Neural progenitor cell (in vitro differentiated cells): ENCODE data around the gene RAVER2. TPM values are rescaled to one million over a fixed set of nuclear protein-coding genes. Genes with fewer than 3 reads are reported as not detected.

Experiments
- DNase-seq: peaks from one replicate; pipeline ENCODE4 v3.0.0-alpha.2; 2016; ENCODE audit warnings: low spot score
- H2AFZ ChIP-seq: fragments of 200-600 bp; sonication (generic); replicated peaks from 2 replicates; pipeline ENCODE4 v1.6.1; 2016; ENCODE audit warnings: antibody characterized with exemption
- H3F3A ChIP-seq: fragments of 200-600 bp; sonication (generic); 2 replicates; pipeline ENCODE4 v1.6.1; 2016; ENCODE audit warnings: antibody characterized with exemption, low read depth
- H3K27ac ChIP-seq: fragments of 200-600 bp; sonication (generic); 2 replicates; pipeline ENCODE4 v1.5.1; 2016; ENCODE audit warnings: mild to moderate bottlenecking
- H3K27me3 ChIP-seq: fragments of 200-600 bp; sonication (generic); 2 replicates; pipeline ENCODE4 v1.6.1; 2016; ENCODE audit warnings: mild to moderate bottlenecking, moderate library complexity
- H3K36me3 ChIP-seq: fragments of 200-600 bp; sonication (generic); 2 replicates; pipeline ENCODE4 v1.5.1; 2016
- H3K4me1 ChIP-seq: fragments of 200-600 bp; sonication (generic); 2 replicates; pipeline ENCODE4 v1.6.1; 2016; ENCODE audit warnings: mixed run types
- H3K4me2 ChIP-seq: fragments of 200-600 bp; sonication (generic); 2 replicates; pipeline ENCODE4 v1.6.1; 2016
- H3K4me3 ChIP-seq: fragments of 200-600 bp; sonication (generic); 2 replicates; pipeline ENCODE4 v1.5.1; 2016
- H3K79me2 ChIP-seq: fragments of 200-600 bp; sonication (generic); 2 replicates; pipeline ENCODE4 v1.6.1; 2016; ENCODE audit warnings: low read depth
- H3K9ac ChIP-seq: fragments of 200-600 bp; sonication (generic); 2 replicates; pipeline ENCODE4 v1.6.1; 2016
- H3K9me3 ChIP-seq: fragments of 200-600 bp; sonication (generic); 2 replicates; pipeline ENCODE4 v1.5.1; 2016; ENCODE audit warnings: low read depth
- H4K20me1 ChIP-seq: fragments of 200-600 bp; sonication (generic); 2 replicates; pipeline ENCODE4 v1.6.1; 2016; ENCODE audit warnings: low read depth
- H3K27ac Mint-ChIP-seq: 3 replicates; pipeline ENCODE4 v1.8.0; 2021; ENCODE audit warnings: mixed read lengths
- H3K27me3 Mint-ChIP-seq: 2 replicates; pipeline ENCODE4 v1.8.0; 2022; ENCODE audit warnings: low read depth, mild to moderate bottlenecking, inconsistent platforms, moderate library complexity, mixed read lengths; ENCODE audit not compliant: insufficient read depth
- H3K36me3 Mint-ChIP-seq: 3 replicates; pipeline ENCODE4 v1.8.0; 2021; ENCODE audit warnings: mixed read lengths
- H3K4me1 Mint-ChIP-seq: 3 replicates; pipeline ENCODE4 v1.8.0; 2021; ENCODE audit warnings: mixed read lengths
- H3K4me3 Mint-ChIP-seq: 3 replicates; pipeline ENCODE4 v1.8.0; 2021; ENCODE audit warnings: mild to moderate bottlenecking, moderate library complexity, mixed read lengths
- H3K9me3 Mint-ChIP-seq: 3 replicates; pipeline ENCODE4 v1.8.0; 2020; ENCODE audit warnings: mixed read lengths
- CTCF ChIP-seq: fragments of 200-600 bp; sonication (generic); IDR thresholded peaks from 2 replicates; pipeline ENCODE4 v1.5.1; 2017; ENCODE audit warnings: antibody characterized with exemption, mild to moderate bottlenecking
- EZH2 ChIP-seq: fragments of 200-600 bp; sonication (generic); IDR thresholded peaks from 2 replicates; pipeline ENCODE4 v1.6.1; 2017; ENCODE audit warnings: antibody characterized with exemption, mild to moderate bottlenecking, moderate library complexity
- EZH2phosphoT487 ChIP-seq: fragments of 200-600 bp; sonication (generic); IDR thresholded peaks from 2 replicates; pipeline ENCODE4 v1.6.1; 2017; ENCODE audit warnings: antibody characterized with exemption
- total RNA-seq: library from RNA; depleted of rRNA; stranded (reverse); fragments of >200 nt; gene quantifications from 2 replicates; pipeline ENCODE4 v1.2.3, GENCODE V29; 2015; ENCODE audit warnings: low replicate concordance

Gene RAVER2
- total RNA-seq, 1 donor from 2014 or later, result 37.2 TPM

- Histone ChIP-seq H3K9ac (no peak overlapping the region), H2AFZ (no peak overlapping the region), H3K27me3 (no peaks in the 10 kb centered on the region), H4K20me1 (no peaks in the 10 kb centered on the region), H3K4me2 (no peak overlapping the region), H3K9me3 (no peaks in the 10 kb centered on the region), H3K36me3 (no peaks in the 10 kb centered on the region), H3F3A (no peaks in the 10 kb centered on the region), H3K4me1 (peaks cover 7% of the 10 kb centered on the region), H3K79me2 (no peaks in the 10 kb centered on the region), H3K4me3 (no peak overlapping the region), H3K27ac (no peak overlapping the region)
- no peak for DNase-seq
- TF ChIP-seq CTCF (no peak), EZH2 (no peak), EZH2phosphoT487 (no peak)
- Mint-ChIP-seq H3K9me3 (no peaks in the 10 kb centered on the region), H3K4me3 (no peak overlapping the region), H3K36me3 (peaks cover 18% of the 10 kb centered on the region), H3K4me1 (peaks cover 4% of the 10 kb centered on the region), H3K27me3 (peaks cover 9% of the 10 kb centered on the region), H3K27ac (no peak overlapping the region)
Measured at GRCh38 chr1:64844609-64845008, 99.7 kb downstream of the RAVER2 start.

GRCh38 chr1:64845831-64846425 is 101.1 kb downstream of the RAVER2 start:
- H3K4me1 ChIP-seq, result no peaks in the 10 kb centered on the region
- peak overlapping the region; percentile 64 for H3K27ac Mint-ChIP-seq
- no peak overlapping the region for H3K27ac ChIP-seq
- no peaks in the 10 kb centered on the region for H3K9me3 ChIP-seq
- no peaks in the 10 kb centered on the region for H4K20me1 ChIP-seq
- no peaks in the 10 kb centered on the region for H3K9me3 Mint-ChIP-seq
- no peak overlapping the region for H3K4me3 Mint-ChIP-seq
- no peaks in the 10 kb centered on the region for H3K36me3 ChIP-seq
- DNase-seq, result no peak
- TF ChIP-seq EZH2 (no peak), CTCF (no peak), EZH2phosphoT487 (no peak)
- peaks cover 20% of the 10 kb centered on the region for H3K36me3 Mint-ChIP-seq
- peaks cover 4% of the 10 kb centered on the region for H3K4me1 Mint-ChIP-seq
- peaks cover 9% of the 10 kb centered on the region for H3K27me3 Mint-ChIP-seq
- no peaks in the 10 kb centered on the region for H3K79me2 ChIP-seq
- no peak overlapping the region for H2AFZ ChIP-seq
- H3K4me3 ChIP-seq, result no peak overlapping the region
- no peaks in the 10 kb centered on the region for H3F3A ChIP-seq
- H3K4me2 ChIP-seq, result no peak overlapping the region
- H3K27me3 ChIP-seq, result no peaks in the 10 kb centered on the region
- no peak overlapping the region for H3K9ac ChIP-seq

- no peaks in the 10 kb centered on the region for H3F3A ChIP-seq
- no peaks in the 10 kb centered on the region for H3K4me1 Mint-ChIP-seq
- no peak overlapping the region for H2AFZ ChIP-seq
- no peaks in the 10 kb centered on the region for H3K9me3 ChIP-seq
- H3K36me3 ChIP-seq, result no peaks in the 10 kb centered on the region
- no peak overlapping the region for H3K4me3 Mint-ChIP-seq
- H3K27me3 ChIP-seq, result no peaks in the 10 kb centered on the region
- H3K27me3 Mint-ChIP-seq, result peaks cover 9% of the 10 kb centered on the region
- H3K4me3 ChIP-seq, result no peak overlapping the region
- H3K4me1 ChIP-seq, result no peaks in the 10 kb centered on the region
- H3K27ac ChIP-seq, result no peak overlapping the region
- H3K36me3 Mint-ChIP-seq, result peaks cover 20% of the 10 kb centered on the region
- H4K20me1 ChIP-seq, result no peaks in the 10 kb centered on the region
- no peak overlapping the region for H3K9ac ChIP-seq
- H3K4me2 ChIP-seq, result no peak overlapping the region
- TF ChIP-seq CTCF, result no peak
- TF ChIP-seq EZH2, result no peak
- no peak for TF ChIP-seq EZH2phosphoT487
- no peak for DNase-seq
- H3K79me2 ChIP-seq, result no peaks in the 10 kb centered on the region
- H3K9me3 Mint-ChIP-seq, result no peaks in the 10 kb centered on the region
- peak overlapping the region; percentile 64 for H3K27ac Mint-ChIP-seq
Measured at GRCh38 chr1:64846573-64847430, 101.9 kb downstream of the RAVER2 start.
